ENCODE measurements around the gene PTH.

Gene PTH

DNA sequence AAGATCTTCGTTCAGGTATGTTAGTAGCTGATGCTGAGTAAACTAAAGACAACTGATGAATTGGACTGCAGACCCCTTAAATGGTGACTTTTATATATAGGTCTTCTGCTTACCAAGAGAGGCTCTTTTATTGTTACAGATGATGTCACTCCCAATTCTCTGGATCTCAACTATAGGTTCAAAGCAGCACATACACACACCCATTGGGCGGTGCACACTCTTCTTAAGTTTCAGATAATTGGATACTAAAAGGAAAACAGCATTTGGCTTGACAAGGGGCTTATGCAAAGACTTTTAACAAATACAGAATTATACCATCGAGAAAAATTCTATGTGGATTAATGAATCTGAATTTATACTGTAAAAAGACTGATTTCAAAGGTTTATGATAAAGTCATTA is at the start of gene PTH:
Gene PTH, minus strand, starts transcription at position 69 of the 400 bp plus-strand sequence. CDS start 3,142 bp downstream, outside the sequence.
- no peak within 1 kb of the TSS for H3K4me3 ChIP-seq (ENCODE audit: low read depth, low read length)
- no peak for DNase-seq (ENCODE audit: low read depth)
- TF ChIP-seq, protein P1, sequence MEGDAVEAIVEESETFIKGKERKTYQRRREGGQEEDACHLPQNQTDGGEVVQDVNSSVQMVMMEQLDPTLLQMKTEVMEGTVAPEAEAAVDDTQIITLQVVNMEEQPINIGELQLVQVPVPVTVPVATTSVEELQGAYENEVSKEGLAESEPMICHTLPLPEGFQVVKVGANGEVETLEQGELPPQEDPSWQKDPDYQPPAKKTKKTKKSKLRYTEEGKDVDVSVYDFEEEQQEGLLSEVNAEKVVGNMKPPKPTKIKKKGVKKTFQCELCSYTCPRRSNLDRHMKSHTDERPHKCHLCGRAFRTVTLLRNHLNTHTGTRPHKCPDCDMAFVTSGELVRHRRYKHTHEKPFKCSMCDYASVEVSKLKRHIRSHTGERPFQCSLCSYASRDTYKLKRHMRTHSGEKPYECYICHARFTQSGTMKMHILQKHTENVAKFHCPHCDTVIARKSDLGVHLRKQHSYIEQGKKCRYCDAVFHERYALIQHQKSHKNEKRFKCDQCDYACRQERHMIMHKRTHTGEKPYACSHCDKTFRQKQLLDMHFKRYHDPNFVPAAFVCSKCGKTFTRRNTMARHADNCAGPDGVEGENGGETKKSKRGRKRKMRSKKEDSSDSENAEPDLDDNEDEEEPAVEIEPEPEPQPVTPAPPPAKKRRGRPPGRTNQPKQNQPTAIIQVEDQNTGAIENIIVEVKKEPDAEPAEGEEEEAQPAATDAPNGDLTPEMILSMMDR (IDR thresholded peaks at IDR 0.05; ENCODE audit: insufficient read depth, low read depth, low read length, missing control alignments), result no peak

DNA sequence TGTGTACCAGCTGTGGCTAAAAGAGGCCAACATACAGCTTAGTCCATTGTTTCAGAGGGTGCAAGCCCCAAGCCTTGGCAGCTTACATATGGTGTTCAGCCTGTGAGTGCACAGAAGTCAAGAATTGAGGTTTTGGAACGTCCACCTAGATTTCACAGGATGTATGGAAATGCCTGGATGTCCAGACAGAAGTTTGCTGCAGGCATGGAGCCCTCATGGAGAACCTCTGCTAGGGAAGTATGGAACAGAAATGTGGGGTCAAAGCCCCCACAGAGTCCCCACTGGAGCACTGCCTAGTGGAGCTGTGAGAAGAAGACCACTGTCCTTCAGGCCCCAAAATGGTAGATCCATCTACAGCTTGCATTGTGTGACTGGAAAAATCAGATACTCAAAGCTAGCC is 42.2 kb upstream of the PTH start:
- TF ChIP-seq, protein P1 (IDR thresholded peaks at IDR 0.05; ENCODE audit: insufficient read depth, low read depth, low read length, missing control alignments), result no peak
- no peak for DNase-seq (ENCODE audit: low read depth)
- H3K4me3 ChIP-seq (ENCODE audit: low read depth, low read length), result no peak overlapping the region

DNA sequence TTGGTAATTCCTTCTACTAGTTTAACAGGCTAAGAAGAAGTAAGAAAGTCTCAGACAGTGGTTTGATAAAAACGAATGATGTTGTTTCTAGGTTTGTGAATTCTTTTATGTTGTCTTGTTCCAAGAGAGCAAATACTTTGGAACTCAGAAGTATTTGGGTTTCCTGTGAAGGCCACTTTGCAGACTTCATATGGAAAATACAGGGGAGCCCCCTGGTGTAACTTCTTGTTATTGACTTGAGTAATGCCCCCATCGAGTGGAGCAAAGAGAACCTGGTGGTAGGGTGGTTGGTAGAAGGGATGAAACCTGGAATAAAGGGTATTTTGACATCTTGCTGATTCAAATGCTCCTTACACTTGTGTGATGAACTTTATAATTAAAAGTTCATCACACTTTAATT is 40.0 kb upstream of the PTH start:
- no peak for DNase-seq (ENCODE audit: low read depth)
- no peak overlapping the region for H3K4me3 ChIP-seq (ENCODE audit: low read depth, low read length)
- TF ChIP-seq, protein P1 (IDR thresholded peaks at IDR 0.05; ENCODE audit: insufficient read depth, low read depth, low read length, missing control alignments), result no peak

DNA sequence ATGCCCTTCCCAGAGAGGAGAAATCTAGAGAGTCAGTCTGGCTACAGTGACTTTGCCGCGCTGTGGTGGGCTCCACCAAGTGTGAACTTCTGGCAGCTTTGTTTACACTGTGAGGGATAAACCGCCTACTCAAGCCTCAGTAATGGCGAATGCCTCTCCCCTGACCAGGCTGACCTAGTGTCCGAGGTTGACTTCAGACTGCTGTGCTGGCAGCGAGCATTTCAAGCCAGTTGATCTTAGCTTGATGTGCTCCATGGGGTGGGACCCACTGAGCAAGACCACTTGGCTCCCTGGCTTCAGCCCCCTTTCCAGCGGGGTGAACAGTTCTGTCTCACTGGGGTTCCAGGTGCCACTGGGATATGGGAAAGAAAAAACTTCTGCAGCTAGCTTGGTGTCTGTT is 38.6 kb upstream of the PTH start:
- H3K4me3 ChIP-seq (ENCODE audit: low read depth, low read length), result no peak overlapping the region
- TF ChIP-seq, protein P1 (IDR thresholded peaks at IDR 0.05; ENCODE audit: insufficient read depth, low read depth, low read length, missing control alignments), result no peak
- no peak for DNase-seq (ENCODE audit: low read depth)

DNA sequence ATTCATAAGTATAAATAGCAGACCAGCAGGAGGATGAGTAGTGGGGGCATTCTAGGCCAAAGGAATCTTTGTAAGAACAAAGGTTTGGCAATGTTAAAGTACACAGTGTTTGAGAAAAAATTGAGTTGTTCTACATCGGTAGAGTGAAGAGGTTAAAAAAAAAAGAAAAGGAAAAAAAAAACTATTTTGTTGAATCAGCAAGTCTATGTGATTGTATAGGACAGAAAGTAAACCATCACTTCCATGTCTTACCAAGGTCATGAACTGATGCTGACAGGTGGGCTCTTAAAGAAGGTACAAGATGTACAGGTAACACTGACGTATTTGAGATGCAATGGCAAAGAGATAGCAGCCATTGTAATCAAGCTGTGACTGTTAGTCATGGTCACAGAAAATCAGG is 29.5 kb upstream of the PTH start:
- TF ChIP-seq, protein P1 (IDR thresholded peaks at IDR 0.05; ENCODE audit: insufficient read depth, low read depth, low read length, missing control alignments), result no peak
- no peak overlapping the region for H3K4me3 ChIP-seq (ENCODE audit: low read depth, low read length)
- no peak for DNase-seq (ENCODE audit: low read depth)

DNA sequence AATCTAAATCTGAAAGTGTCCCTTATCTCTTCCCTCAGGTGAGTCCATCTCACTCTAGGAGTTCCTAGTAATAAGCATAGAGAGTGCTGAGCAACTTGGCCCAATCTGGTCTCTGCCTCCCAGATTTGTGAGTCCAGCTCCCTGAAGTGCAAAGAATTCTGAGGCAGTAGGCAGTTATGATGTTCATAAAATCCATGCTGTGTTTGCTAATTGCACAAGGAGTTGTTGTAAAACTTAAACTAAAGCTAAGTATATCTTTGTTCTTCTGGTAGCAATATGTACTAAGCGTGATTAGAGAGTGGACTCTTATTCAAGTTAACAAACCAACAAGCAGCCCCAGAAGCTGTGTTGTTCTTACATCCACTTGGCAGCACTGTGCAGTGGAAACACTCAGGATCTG is 7.6 kb upstream of the PTH start:
- TF ChIP-seq, protein P1 (IDR thresholded peaks at IDR 0.05; ENCODE audit: insufficient read depth, low read depth, low read length, missing control alignments), result no peak
- H3K4me3 ChIP-seq (ENCODE audit: low read depth, low read length), result no peak overlapping the region
- DNase-seq (ENCODE audit: low read depth), result no peak

DNA sequence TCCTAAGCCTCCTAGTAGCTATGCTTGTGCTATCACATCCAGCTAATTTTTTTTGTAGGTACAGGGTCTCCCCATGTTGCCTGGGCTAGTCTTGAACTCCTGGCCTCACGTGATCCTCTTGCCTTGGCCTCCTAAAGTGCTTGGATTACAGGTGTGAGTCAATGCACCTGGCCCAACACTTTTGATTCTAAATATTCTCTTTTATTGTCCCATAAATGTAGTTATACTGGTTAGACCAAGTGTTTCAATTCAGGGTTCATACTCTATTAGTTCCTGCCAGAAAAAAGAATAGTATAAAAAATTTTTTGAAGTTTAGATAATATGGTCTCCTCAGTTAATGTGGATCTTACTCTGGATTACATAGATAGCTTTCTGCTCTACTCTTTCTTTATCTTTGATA is 6.7 kb upstream of the PTH start:
- no peak for DNase-seq (ENCODE audit: low read depth)
- H3K4me3 ChIP-seq (ENCODE audit: low read depth, low read length), result no peak overlapping the region
- TF ChIP-seq, protein P1 (IDR thresholded peaks at IDR 0.05; ENCODE audit: insufficient read depth, low read depth, low read length, missing control alignments), result no peak

Data from GM12865 (cell line).